Activated T-cell treated with anti-CD3 and anti-CD28 coated beads, Interleukin-2, amount 50 U/mL, for 24 hours (primary cell): Measurements from ENCODE around the gene MBNL1.
A peak's percentile ranks its signal among the peaks of the same experiment; 100 is the strongest.
"Not testable (repeated sequence)": the region's sequence is repeated elsewhere in the genome, so short reads cannot be mapped to it uniquely, and the experiment has no call there.

Source experiments
- DNase-seq: peaks from one replicate; pipeline ENCODE4 v3.0.0-alpha.2; 2020
- H3K27ac Mint-ChIP-seq: 2 replicates; pipeline ENCODE4 v1.8.0; 2020; ENCODE audit warnings: mild to moderate bottlenecking, mixed read lengths
- H3K27me3 Mint-ChIP-seq: 2 replicates; pipeline ENCODE4 v1.8.0; 2020; ENCODE audit warnings: mixed read lengths
- H3K36me3 Mint-ChIP-seq: 2 replicates; pipeline ENCODE4 v1.8.0; 2020; ENCODE audit warnings: low read depth, mixed read lengths
- H3K4me1 Mint-ChIP-seq: 2 replicates; pipeline ENCODE4 v1.8.0; 2020; ENCODE audit warnings: low read depth, mixed read lengths
- H3K4me3 Mint-ChIP-seq: 2 replicates; pipeline ENCODE4 v1.8.0; 2020; ENCODE audit warnings: mild to moderate bottlenecking, moderate library complexity, mixed read lengths
- H3K9me3 Mint-ChIP-seq: 2 replicates; pipeline ENCODE4 v1.8.0; 2020; ENCODE audit warnings: mixed read lengths

Gene MBNL1

DNA sequence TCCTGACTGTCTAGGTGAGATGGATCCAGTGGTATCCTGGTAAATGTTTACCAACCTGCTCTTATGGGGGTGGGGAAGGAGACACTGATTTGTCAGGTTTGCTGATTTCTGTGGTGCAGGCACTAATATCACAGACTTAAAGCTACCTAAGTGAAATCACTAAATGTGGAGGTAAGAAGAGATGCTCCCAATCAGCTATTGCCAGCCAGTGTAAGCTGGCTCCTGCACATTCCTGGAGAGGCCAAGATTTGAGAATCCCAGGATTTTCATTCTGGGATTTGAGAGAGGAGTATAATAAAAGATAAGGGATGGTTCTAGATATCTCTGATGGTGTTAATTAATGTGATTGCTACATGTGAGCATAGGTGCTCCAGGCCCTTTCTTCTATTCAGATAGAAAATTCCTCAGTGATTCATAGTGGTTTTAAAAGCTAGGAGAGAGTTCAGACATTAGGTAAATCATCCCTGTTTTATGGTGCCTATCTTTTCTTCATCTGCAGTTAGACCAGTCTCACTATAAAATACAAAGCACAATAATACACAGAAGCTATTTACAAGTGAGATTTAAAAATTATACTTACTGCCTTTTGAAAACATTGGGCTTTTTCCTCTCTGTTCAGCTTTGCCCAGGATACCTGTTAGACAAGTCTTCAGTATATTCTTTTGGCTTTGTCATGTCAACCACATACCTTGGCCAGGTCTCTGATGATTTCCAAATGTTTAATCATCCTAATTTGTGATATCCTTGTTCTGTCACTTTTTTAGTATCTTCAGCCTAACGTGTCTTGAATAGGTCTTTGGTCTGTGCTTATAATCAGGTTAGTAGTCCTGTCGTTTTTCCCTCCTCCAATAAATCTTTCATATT lies 90.9 kb downstream of the MBNL1 start:
- peak overlapping the region; percentile 85 for H3K27ac Mint-ChIP-seq
- no peaks in the 10 kb centered on the region for H3K27me3 Mint-ChIP-seq
- H3K4me3 Mint-ChIP-seq = no peak overlapping the region
- no peaks in the 10 kb centered on the region for H3K9me3 Mint-ChIP-seq
- no peak for DNase-seq
- H3K4me1 Mint-ChIP-seq = peaks cover 83% of the 10 kb centered on the region
- peaks cover 73% of the 10 kb centered on the region for H3K36me3 Mint-ChIP-seq

DNA sequence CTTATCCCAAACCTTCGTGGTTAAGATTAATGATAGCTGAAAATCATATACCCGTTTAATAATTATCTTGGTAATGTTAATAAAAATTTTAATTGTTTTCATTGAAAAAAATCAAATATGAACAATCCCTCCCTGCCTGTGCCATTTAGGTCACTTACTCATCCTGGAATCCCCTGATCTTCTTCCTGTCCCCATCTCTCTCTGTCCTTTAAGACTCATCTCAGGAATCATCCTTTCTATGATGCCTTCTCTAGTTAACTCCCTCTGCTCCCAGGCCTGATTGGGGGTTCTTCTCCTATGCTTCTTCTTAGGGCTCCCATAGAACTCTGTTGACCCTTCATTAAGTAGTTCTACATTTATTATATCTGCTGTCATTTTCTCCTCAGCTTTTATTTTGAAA lies 91.6 kb downstream of the MBNL1 start:
- Mint-ChIP-seq H3K4me3 (no peak overlapping the region), H3K4me1 (peaks cover 84% of the 10 kb centered on the region)

GRCh38 chr3:152360966-152361365 lies 92.2 kb downstream of the MBNL1 start:
- peak overlapping the region; percentile 67 for H3K27ac Mint-ChIP-seq
- peaks cover 74% of the 10 kb centered on the region for H3K36me3 Mint-ChIP-seq
- no peaks in the 10 kb centered on the region for H3K27me3 Mint-ChIP-seq
- DNase-seq = no peak
- H3K4me3 Mint-ChIP-seq = no peak overlapping the region
- peaks cover 84% of the 10 kb centered on the region for H3K4me1 Mint-ChIP-seq
- H3K9me3 Mint-ChIP-seq = no peaks in the 10 kb centered on the region

More for the DNA sequence above, 91.6 kb downstream of the MBNL1 start:
- H3K27me3 Mint-ChIP-seq = no peaks in the 10 kb centered on the region
- DNase-seq = no peak
- no peaks in the 10 kb centered on the region for H3K9me3 Mint-ChIP-seq
- peaks cover 73% of the 10 kb centered on the region for H3K36me3 Mint-ChIP-seq
- peak overlapping the region; percentile 85 for H3K27ac Mint-ChIP-seq

GRCh38 chr3:152362086-152362485 lies 93.4 kb downstream of the MBNL1 start:
- H3K4me3 Mint-ChIP-seq = no peak overlapping the region
- H3K4me1 Mint-ChIP-seq = peaks cover 79% of the 10 kb centered on the region
- DNase-seq = no peak
- peaks cover 2% of the 10 kb centered on the region for H3K9me3 Mint-ChIP-seq
- peak overlapping the region; percentile 67 for H3K27ac Mint-ChIP-seq
- no peaks in the 10 kb centered on the region for H3K27me3 Mint-ChIP-seq
- peaks cover 73% of the 10 kb centered on the region for H3K36me3 Mint-ChIP-seq

- no peaks in the 10 kb centered on the region for H3K27me3 Mint-ChIP-seq
- peaks cover 83% of the 10 kb centered on the region for H3K4me1 Mint-ChIP-seq
- no peak for DNase-seq
- H3K4me3 Mint-ChIP-seq = no peak overlapping the region
- peak overlapping the region; percentile 84 for H3K27ac Mint-ChIP-seq
- H3K9me3 Mint-ChIP-seq = peaks cover 7% of the 10 kb centered on the region
- H3K36me3 Mint-ChIP-seq = peaks cover 87% of the 10 kb centered on the region
These were observed 95.5 kb downstream of the MBNL1 start for GRCh38 chr3:152364237-152364636.

DNA sequence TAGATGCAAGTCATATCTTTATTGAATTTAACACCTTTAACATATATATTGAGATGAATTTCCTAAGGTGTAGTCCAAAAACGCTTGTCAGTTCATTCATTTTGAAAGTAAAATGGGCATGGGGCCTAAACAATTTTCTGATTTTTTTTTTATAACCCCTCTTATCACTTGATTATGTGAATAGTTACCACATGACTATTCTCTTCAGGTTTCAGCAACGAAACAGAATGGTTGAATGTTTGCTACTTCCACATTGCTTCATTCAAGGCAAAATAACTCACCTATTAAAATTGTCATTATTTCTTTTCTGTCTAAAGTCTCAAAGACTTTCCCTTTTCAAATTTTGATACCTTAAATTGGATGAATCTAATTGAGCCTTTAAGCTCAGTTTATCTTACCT lies 96.4 kb downstream of the MBNL1 start:
- H3K27me3 Mint-ChIP-seq = no peaks in the 10 kb centered on the region
- peaks cover 83% of the 10 kb centered on the region for H3K4me1 Mint-ChIP-seq
- H3K27ac Mint-ChIP-seq = peak overlapping the region; percentile 84
- no peak for DNase-seq
- H3K36me3 Mint-ChIP-seq = peaks cover 87% of the 10 kb centered on the region
- H3K4me3 Mint-ChIP-seq = no peak overlapping the region
- H3K9me3 Mint-ChIP-seq = peaks cover 7% of the 10 kb centered on the region

- H3K4me1 Mint-ChIP-seq = peaks cover 87% of the 10 kb centered on the region
- H3K9me3 Mint-ChIP-seq = peaks cover 7% of the 10 kb centered on the region
- no peak for DNase-seq
- no peak overlapping the region for H3K4me3 Mint-ChIP-seq
- peak overlapping the region; percentile 55 for H3K27ac Mint-ChIP-seq
- H3K36me3 Mint-ChIP-seq = peaks cover 92% of the 10 kb centered on the region
- H3K27me3 Mint-ChIP-seq = no peaks in the 10 kb centered on the region
These were observed 97.3 kb downstream of the MBNL1 start for GRCh38 chr3:152365766-152366593.

- Mint-ChIP-seq H3K4me1 (peaks cover 85% of the 10 kb centered on the region), H3K27ac (peak overlapping the region; percentile 84), H3K36me3 (peaks cover 92% of the 10 kb centered on the region), H3K9me3 (peaks cover 13% of the 10 kb centered on the region)
- H3K4me3 Mint-ChIP-seq, DNase-seq, H3K27me3 Mint-ChIP-seq: not testable (repeated sequence)
These were observed 98.5 kb downstream of the MBNL1 start for GRCh38 chr3:152367192-152367591.

- Mint-ChIP-seq H3K27ac (peak overlapping the region; percentile 52), H3K4me1 (peaks cover 92% of the 10 kb centered on the region), H3K36me3 (peaks cover 84% of the 10 kb centered on the region)
- not testable (repeated sequence) for H3K27me3 Mint-ChIP-seq, DNase-seq, H3K9me3 Mint-ChIP-seq, H3K4me3 Mint-ChIP-seq
These were observed 103.9 kb downstream of the MBNL1 start for GRCh38 chr3:152372633-152373032.

DNA sequence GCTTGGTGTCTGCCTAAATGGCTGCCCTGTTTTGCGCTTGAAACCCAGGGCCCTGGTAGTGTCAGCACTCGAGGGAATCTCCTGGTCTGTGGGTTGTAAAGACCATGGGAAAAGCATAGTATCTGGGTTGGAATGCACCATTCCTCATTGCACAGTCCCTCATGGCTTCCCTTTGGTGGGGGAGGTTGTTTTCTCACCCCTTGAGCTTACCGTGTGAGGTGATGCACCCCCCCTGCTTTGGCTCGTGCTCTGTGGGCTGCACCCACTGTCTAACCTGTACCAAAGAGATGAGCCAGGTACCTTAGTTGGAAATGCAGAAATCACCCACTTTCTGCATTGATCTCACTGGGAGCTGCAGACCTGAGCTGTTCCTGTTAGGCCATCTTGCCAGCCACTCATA lies 104.7 kb downstream of the MBNL1 start:
- H3K4me3 Mint-ChIP-seq = no peak overlapping the region
- H3K36me3 Mint-ChIP-seq = peaks cover 83% of the 10 kb centered on the region
- peak overlapping the region; percentile 52 for H3K27ac Mint-ChIP-seq
- no peaks in the 10 kb centered on the region for H3K27me3 Mint-ChIP-seq
- H3K4me1 Mint-ChIP-seq = peaks cover 89% of the 10 kb centered on the region
- peaks cover 9% of the 10 kb centered on the region for H3K9me3 Mint-ChIP-seq
- DNase-seq = no peak

DNA sequence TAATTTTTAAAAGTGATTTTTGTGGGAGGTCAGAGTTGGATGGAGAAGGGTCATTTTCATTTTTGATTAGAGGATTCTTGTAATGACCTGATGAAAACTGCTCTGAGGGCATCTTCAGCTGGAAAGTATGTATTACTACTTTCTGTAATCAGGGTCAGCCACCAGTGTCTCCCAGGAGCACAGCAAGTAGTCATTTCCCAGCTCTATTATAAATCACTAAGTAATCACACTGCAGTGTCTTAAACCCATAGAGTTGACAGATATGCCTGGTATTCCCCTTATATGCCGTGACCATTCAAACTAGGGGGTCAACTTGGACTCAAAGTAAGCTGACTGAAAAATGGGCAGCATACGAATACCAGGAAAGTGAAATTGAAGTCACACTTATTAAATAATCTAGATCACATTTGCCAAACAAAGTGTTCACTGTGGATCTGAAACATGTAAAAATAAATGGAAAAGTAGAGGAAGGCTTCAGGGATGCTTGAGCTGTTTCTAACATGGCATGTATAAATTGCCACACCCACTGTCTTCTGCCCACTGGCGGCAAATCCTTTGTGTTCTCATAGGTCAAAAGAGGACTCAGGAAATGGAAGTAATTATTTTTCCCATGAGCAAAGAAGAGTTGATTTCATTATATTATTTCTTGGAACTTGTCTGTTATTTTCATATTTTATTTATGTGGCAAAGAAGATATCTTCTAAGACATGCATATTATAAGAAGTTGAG lies 105.7 kb downstream of the MBNL1 start:
- Mint-ChIP-seq H3K27me3 (no peaks in the 10 kb centered on the region), H3K27ac (peak overlapping the region; percentile 80), H3K4me3 (no peak overlapping the region), H3K36me3 (peaks cover 81% of the 10 kb centered on the region), H3K9me3 (peaks cover 9% of the 10 kb centered on the region), H3K4me1 (peaks cover 87% of the 10 kb centered on the region)
- no peak for DNase-seq

GRCh38 chr3:152375546-152375945 lies 106.8 kb downstream of the MBNL1 start:
- Mint-ChIP-seq H3K36me3 (peaks cover 76% of the 10 kb centered on the region), H3K27me3 (no peaks in the 10 kb centered on the region), H3K4me3 (no peak overlapping the region), H3K9me3 (peaks cover 9% of the 10 kb centered on the region), H3K4me1 (peaks cover 87% of the 10 kb centered on the region), H3K27ac (peak overlapping the region; percentile 76)
- DNase-seq = no peak

- H3K36me3 Mint-ChIP-seq = peaks cover 66% of the 10 kb centered on the region
- H3K9me3 Mint-ChIP-seq = peaks cover 7% of the 10 kb centered on the region
- no peak for DNase-seq
- H3K27ac Mint-ChIP-seq = peak overlapping the region; percentile 79
- H3K4me1 Mint-ChIP-seq = peaks cover 84% of the 10 kb centered on the region
- H3K27me3 Mint-ChIP-seq = no peaks in the 10 kb centered on the region
- H3K4me3 Mint-ChIP-seq = no peak overlapping the region
These were observed 107.8 kb downstream of the MBNL1 start for GRCh38 chr3:152376351-152377183.

DNA sequence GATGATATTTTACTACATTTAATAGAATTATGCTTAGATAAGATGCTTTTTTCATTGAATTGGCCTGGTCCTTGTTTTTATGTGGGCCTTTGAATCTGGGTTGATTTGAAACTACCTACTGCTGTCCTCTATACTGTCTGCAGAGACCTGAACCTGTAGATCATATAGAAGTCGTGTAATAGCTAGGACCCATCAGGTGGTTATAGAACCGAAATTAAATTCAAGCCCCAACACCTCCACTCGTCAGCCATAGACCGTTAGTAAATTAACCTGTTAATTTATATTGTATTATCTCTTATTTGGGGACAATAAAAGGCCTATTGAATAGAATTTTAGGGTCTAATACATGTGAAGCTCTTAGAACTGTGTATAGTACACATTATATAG lies 108.4 kb downstream of the MBNL1 start:
- Mint-ChIP-seq H3K4me3 (no peak overlapping the region), H3K27ac (peak overlapping the region; percentile 79), H3K4me1 (peaks cover 83% of the 10 kb centered on the region), H3K36me3 (peaks cover 60% of the 10 kb centered on the region), H3K9me3 (peaks cover 3% of the 10 kb centered on the region), H3K27me3 (no peaks in the 10 kb centered on the region)
- no peak for DNase-seq
